Left ventricle myocardium inferior (tissue), 1 donor: ENCODE measurements around the gene RTF2. TPM values are rescaled to one million over a fixed set of nuclear protein-coding genes. Genes with fewer than 3 reads are reported as not detected.
"Not testable (repeated sequence)": the region's sequence is repeated elsewhere in the genome, so short reads cannot be mapped to it uniquely, and the experiment has no call there.

Experiments used
- DNase-seq: peaks from one replicate; pipeline ENCODE4 v3.0.0-alpha.2; 2020
- H3K27ac ChIP-seq: fragments of 200-600 bp; replicated peaks from 2 replicates; pipeline ENCODE4 v1.8.0; 2021
- H3K27me3 ChIP-seq: fragments of 200-600 bp; 2 replicates; pipeline ENCODE4 v1.8.0; 2021; ENCODE audit warnings: low read depth
- H3K36me3 ChIP-seq: fragments of 200-600 bp; 2 replicates; pipeline ENCODE4 v1.8.0; 2021
- H3K4me1 ChIP-seq: fragments of 200-600 bp; 2 replicates; pipeline ENCODE4 v1.8.0; 2021
- H3K4me3 ChIP-seq: fragments of 200-600 bp; 2 replicates; pipeline ENCODE4 v1.8.0; 2021; ENCODE audit warnings: mild to moderate bottlenecking, moderate library complexity
- H3K9me3 ChIP-seq: fragments of 200-600 bp; replicated peaks from 2 replicates; pipeline ENCODE4 v1.8.0; 2021
- CTCF ChIP-seq: fragments of 200-600 bp; IDR thresholded peaks from 2 replicates; pipeline ENCODE4 v1.8.0; 2021; ENCODE audit warnings: antibody characterized with exemption, mild to moderate bottlenecking, borderline replicate concordance
- intact Hi-C: fragments of 100-400 bp; cut with micrococcal nuclease; formaldehyde crosslinking; loops from one replicate; pipeline ENCODE4 v1.11.0; 2022
- total RNA-seq: library from RNA; stranded (reverse); fragmentation: NEBNext Ultra II Directional; extraction: Animal tissue kit (Norgen Biotek cat#: 25700); gene quantifications from one replicate; pipeline ENCODE4 v1.2.1, GENCODE V29; 2021
- donor health status: DM: no; HTN: yes; CAD: no; lungs with severe emphysema.

Gene RTF2
- total RNA-seq, 1 donor from 2014 or later = 88.7 TPM

GRCh38 chr20:56518126-56518525, 49.7 kb downstream of the RTF2 start:
- intact Hi-C loops = no loop called here
- Histone ChIP-seq H3K9me3 (peaks cover 35% of the 10 kb centered on the region), H3K4me1 (peaks cover 12% of the 10 kb centered on the region), H3K36me3 (peaks cover 66% of the 10 kb centered on the region), H3K27me3 (no peaks in the 10 kb centered on the region), H3K27ac (no peak overlapping the region), H3K4me3 (no peak overlapping the region)
- TF ChIP-seq CTCF = no peak
- DNase-seq = no peak

GRCh38 chr20:56518721-56519398, 50.4 kb downstream of the RTF2 start:
- Histone ChIP-seq H3K27me3 (no peaks in the 10 kb centered on the region), H3K4me1 (peaks cover 12% of the 10 kb centered on the region), H3K4me3 (no peak overlapping the region), H3K9me3 (peaks cover 35% of the 10 kb centered on the region), H3K36me3 (peaks cover 58% of the 10 kb centered on the region), H3K27ac (no peak overlapping the region)
- no peak for DNase-seq
- intact Hi-C loops = no loop called here
- no peak for TF ChIP-seq CTCF

GRCh38 chr20:56519551-56519950, 51.1 kb downstream of the RTF2 start:
- Histone ChIP-seq H3K9me3 (peaks cover 35% of the 10 kb centered on the region), H3K4me1 (peaks cover 12% of the 10 kb centered on the region), H3K36me3 (peaks cover 55% of the 10 kb centered on the region), H3K27me3 (no peaks in the 10 kb centered on the region), H3K4me3 (no peak overlapping the region), H3K27ac (no peak overlapping the region)
- TF ChIP-seq CTCF = no peak
- intact Hi-C loops = no loop called here
- no peak for DNase-seq

DNA sequence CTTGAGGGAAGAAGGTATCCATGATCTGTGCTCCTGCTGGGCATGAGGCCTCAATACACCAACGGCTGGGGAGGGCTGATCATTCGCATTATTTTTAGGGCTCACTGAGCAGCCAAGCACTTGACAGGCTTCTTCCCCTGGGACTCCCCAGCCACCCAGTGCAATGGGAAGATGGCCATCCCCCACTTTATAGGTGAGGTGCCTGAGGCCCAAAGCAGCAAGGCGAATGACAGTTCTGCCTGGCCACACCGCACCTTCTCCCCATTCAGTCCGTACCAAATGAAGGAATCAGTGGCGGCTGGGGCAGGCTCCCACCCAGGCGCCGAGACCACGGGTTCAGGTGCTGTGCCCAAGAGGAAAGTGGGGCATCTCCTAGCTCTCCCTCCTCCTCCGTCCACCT, 51.8 kb downstream of the RTF2 start:
- Histone ChIP-seq H3K4me1 (peaks cover 12% of the 10 kb centered on the region), H3K4me3 (no peak overlapping the region), H3K27me3 (no peaks in the 10 kb centered on the region), H3K36me3 (peaks cover 53% of the 10 kb centered on the region), H3K27ac (no peak overlapping the region), H3K9me3 (peaks cover 35% of the 10 kb centered on the region)
- no peak for DNase-seq
- intact Hi-C loops = no loop called here
- no peak for TF ChIP-seq CTCF

- peaks cover 53% of the 10 kb centered on the region for H3K36me3 ChIP-seq
- DNase-seq, intact Hi-C loops, H3K4me3 ChIP-seq, H3K27ac ChIP-seq, H3K27me3 ChIP-seq, H3K4me1 ChIP-seq: not testable (repeated sequence)
- H3K9me3 ChIP-seq = peaks cover 35% of the 10 kb centered on the region
These were observed 52.4 kb downstream of the RTF2 start for GRCh38 chr20:56520746-56521354.

- H3K4me3 ChIP-seq = no peak overlapping the region
- H3K27ac ChIP-seq = no peak overlapping the region
- no peak for DNase-seq
- no peak for TF ChIP-seq CTCF
- H3K9me3 ChIP-seq = peaks cover 35% of the 10 kb centered on the region
- H3K36me3 ChIP-seq = peaks cover 44% of the 10 kb centered on the region
- intact Hi-C loops = no loop called here
- H3K27me3 ChIP-seq = peaks cover 2% of the 10 kb centered on the region
- H3K4me1 ChIP-seq = no peaks in the 10 kb centered on the region
These were observed 53.9 kb downstream of the RTF2 start for GRCh38 chr20:56522311-56522710.

DNA sequence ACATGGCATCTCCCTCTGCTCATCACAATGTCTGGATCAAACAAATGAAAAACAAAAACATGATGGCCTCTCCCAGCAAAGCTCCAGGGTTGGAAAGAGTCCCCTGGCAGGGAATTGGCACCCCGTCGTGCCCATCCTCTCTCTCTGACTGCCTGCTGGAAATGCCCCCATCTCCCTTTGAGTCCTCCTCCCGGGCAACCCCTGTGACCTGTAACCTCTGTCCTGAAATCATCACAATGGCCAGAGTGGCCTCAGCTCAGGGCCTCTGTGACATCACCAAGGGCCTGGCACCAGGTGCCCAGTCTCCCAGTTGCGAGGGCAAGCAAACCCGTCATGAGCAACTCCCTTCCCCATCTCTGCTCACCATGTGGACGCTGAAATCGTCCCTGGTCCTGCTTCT, 56.0 kb downstream of the RTF2 start, which contains the start of gene FAM209A:
Gene FAM209A, plus strand, starts transcription at position 301 of the 400 bp plus-strand sequence. Its CDS starts 65 bp downstream, at position 366.
- Histone ChIP-seq H3K36me3 (peaks cover 23% of the 10 kb centered on the region), H3K9me3 (peaks cover 30% of the 10 kb centered on the region)
- H3K27me3 ChIP-seq, intact Hi-C loops, H3K27ac ChIP-seq, H3K4me1 ChIP-seq, DNase-seq, H3K4me3 ChIP-seq: not testable (repeated sequence)
